Activated CD8-positive, alpha-beta memory T cell treated with anti-CD3 and anti-CD28 coated beads, Interleukin-2, amount 50 U/mL, for 1 hour (primary cell): Measurements from ENCODE around the gene GPR52.

Experiments used
- DNase-seq: peaks from one replicate; pipeline ENCODE4 v3.0.0-alpha.2; 2020; ENCODE audit errors: extremely low read depth

Gene GPR52

DNA sequence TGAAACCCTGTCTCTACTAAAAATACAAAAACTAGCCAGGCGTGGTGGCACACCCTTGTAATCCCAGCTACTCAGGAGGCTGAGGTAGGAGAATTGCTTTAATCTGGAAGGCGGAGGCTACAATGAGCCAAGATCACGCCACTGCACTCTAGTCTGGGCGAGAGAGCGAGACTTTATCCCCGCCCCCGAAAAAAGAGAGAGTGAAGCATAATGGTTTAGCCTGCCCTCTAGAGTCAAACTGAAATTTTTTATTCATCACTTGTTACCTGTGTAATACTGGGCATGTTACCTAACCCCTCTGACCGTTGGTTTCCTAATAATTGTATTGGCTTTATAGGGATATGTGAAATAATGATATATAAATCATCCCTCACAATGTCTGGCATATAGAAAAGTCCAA lies 18.8 kb downstream of the GPR52 start:
- no peak for DNase-seq

GRCh38 chr1:174469052-174469451 lies 21.3 kb downstream of the GPR52 start:
- no peak for DNase-seq

DNA sequence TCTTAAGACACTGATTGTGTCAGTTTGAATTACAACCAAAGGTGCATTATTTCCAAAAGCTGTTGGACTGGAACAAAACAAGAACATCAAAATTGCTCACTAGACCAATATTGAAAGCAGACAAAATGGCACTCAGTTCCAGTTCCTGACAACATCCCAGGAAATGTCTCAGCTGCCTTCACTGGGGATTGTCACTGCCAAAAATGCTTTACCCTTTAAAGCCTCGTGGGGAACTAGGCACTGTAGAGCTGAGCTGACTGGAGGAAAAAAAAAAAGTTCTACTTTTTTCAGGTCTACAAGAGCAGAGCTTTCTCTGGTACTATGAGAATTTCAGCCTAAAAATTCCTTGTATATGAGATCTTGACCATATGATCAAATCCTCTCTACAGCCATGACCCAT lies 21.9 kb downstream of the GPR52 start:
- DNase-seq: no peak

- DNase-seq: no peak
Measured at GRCh38 chr1:174479281-174479680, 31.5 kb downstream of the GPR52 start.

GRCh38 chr1:174480324-174480723 lies 32.6 kb downstream of the GPR52 start:
- DNase-seq: no peak

- no peak for DNase-seq
Measured at GRCh38 chr1:174491606-174492005, 43.8 kb downstream of the GPR52 start.

- no peak for DNase-seq
Measured at GRCh38 chr1:174497478-174497877, 49.7 kb downstream of the GPR52 start.
